Endothelial cell of umbilical vein (primary cell): ENCODE results near the gene HDAC4. TPM values are rescaled to one million over a fixed set of nuclear protein-coding genes. Genes with fewer than 3 reads are reported as not detected.

Source experiments
- BruUV-seq: library from RNA; stranded (reverse); fragments of 400-500 nt; replicated peaks from 2 replicates; lab custom pipeline; 2021; lab: Mats Ljungman, UMichigan
- CTCF ChIA-PET: fragments of 300-600, 350-600 bp; sonication (Branson Sonifier 250); formaldehyde crosslinking; loops from one replicate; lab custom pipeline; 2021; ENCODE audit warnings: antibody characterized with exemption, inconsistent platforms; lab: Charles Lee
- POLR2A ChIA-PET: fragments of 300-600, 350-600 bp; sonication (Branson Sonifier 250); formaldehyde crosslinking; loops from one replicate; lab custom pipeline; 2021; ENCODE audit warnings: antibody characterized with exemption, inconsistent platforms; lab: Charles Lee
- DNase-seq: peaks from one replicate; pipeline ENCODE4 v3.0.0-alpha.2; 2011; ENCODE audit warnings: low read depth, low spot score
- FAIRE-seq: peaks from 2 replicates; lab custom pipeline; 2011; peaks lifted over from hg19 to GRCh38; lab: Jason Lieb, UNC
- H2AFZ ChIP-seq: 2 replicates; pipeline ENCODE4 v1.6.0; 2012; ENCODE audit warnings: low read depth, low read length, control low read depth, inconsistent platforms
- H3K27ac ChIP-seq: 2 replicates; pipeline ENCODE4 v1.5.1; 2011; ENCODE audit warnings: low read depth, mild to moderate bottlenecking, control low read depth, low read length, moderate library complexity; ENCODE audit not compliant: insufficient read depth
- H3K27me3 ChIP-seq, 2 experiments: 2 replicates each; pipeline versions ENCODE4 v1.6.0 to v1.6.1; 2011; ENCODE audit warnings: low read length in 2 of 2, mixed read lengths in 1 of 2; ENCODE audit not compliant: control insufficient read depth in 2 of 2, insufficient read depth in 2 of 2
- H3K36me3 ChIP-seq, 2 experiments: 2 replicates in 1 of 2; 3 replicates in 1 of 2; pipeline ENCODE4 v1.5.1; 2011; ENCODE audit warnings: low read length in 2 of 2, mild to moderate bottlenecking in 1 of 2, moderate library complexity in 1 of 2; ENCODE audit not compliant: control insufficient read depth in 2 of 2, insufficient read depth in 2 of 2; ENCODE audit errors: extremely low read depth in 1 of 2
- H3K4me1 ChIP-seq: 3 replicates; pipeline ENCODE4 v1.5.1; 2011; ENCODE audit warnings: mild to moderate bottlenecking, low read length; ENCODE audit not compliant: control insufficient read depth, insufficient read depth; ENCODE audit errors: extremely low read depth
- H3K4me2 ChIP-seq: 2 replicates; pipeline ENCODE4 v1.6.1; 2011; ENCODE audit warnings: low read length, control low read depth, mixed read lengths; ENCODE audit not compliant: insufficient read depth
- H3K4me3 ChIP-seq, 3 experiments: fragments of 200-600 bp in 1 of 3; sonication (generic), shearing (Covaris generic) in 1 of 3; replicated peaks in 1 of 3; 2 replicates each; pipeline ENCODE4 v1.5.1; 2011 to 2016; ENCODE audit warnings: control low read depth in 3 of 3, low read length in 3 of 3, mild to moderate bottlenecking in 2 of 3, inconsistent platforms in 1 of 3, low read depth in 1 of 3, moderate library complexity in 1 of 3; ENCODE audit not compliant: insufficient read depth in 1 of 3
- H3K79me2 ChIP-seq: 2 replicates; pipeline ENCODE4 v1.6.0; 2012; ENCODE audit warnings: low read length, inconsistent platforms; ENCODE audit not compliant: control insufficient read depth, insufficient read depth
- H3K9ac ChIP-seq: replicated peaks from 2 replicates; pipeline ENCODE3; 2011; ENCODE audit warnings: low read length, control low read depth; ENCODE audit not compliant: insufficient read depth; ENCODE audit errors: extremely low read depth
- H3K9me1 ChIP-seq: replicated peaks from 3 replicates; pipeline ENCODE4 v1.6.0; 2011; ENCODE audit warnings: mild to moderate bottlenecking, low read length; ENCODE audit not compliant: control insufficient read depth, insufficient read depth; ENCODE audit errors: extremely low read depth
- H3K9me3 ChIP-seq: replicated peaks from 2 replicates; pipeline ENCODE4 v1.5.1; 2012; ENCODE audit warnings: low read length, inconsistent platforms; ENCODE audit not compliant: control insufficient read depth, insufficient read depth
- H4K20me1 ChIP-seq: replicated peaks from 2 replicates; pipeline ENCODE3; 2011; ENCODE audit warnings: mild to moderate bottlenecking, low read length; ENCODE audit not compliant: control insufficient read depth, insufficient read depth; ENCODE audit errors: extremely low read depth
- EZH2 ChIP-seq: IDR thresholded peaks from 2 replicates; pipeline ENCODE4 v1.6.1; 2012; ENCODE audit warnings: borderline replicate concordance, low read depth, mild to moderate bottlenecking, moderate library complexity, low read length, inconsistent platforms; ENCODE audit not compliant: severe bottlenecking
- FOS ChIP-seq: IDR thresholded peaks from 2 replicates; pipeline ENCODE4 v1.6.1; 2011; ENCODE audit warnings: mild to moderate bottlenecking, low read length, moderate library complexity, borderline replicate concordance; ENCODE audit not compliant: insufficient read depth
- GATA2 ChIP-seq: IDR thresholded peaks from 2 replicates; pipeline ENCODE4 v1.7.0; 2011; ENCODE audit warnings: low read depth, mild to moderate bottlenecking, moderate library complexity, mixed read lengths, low read length; ENCODE audit not compliant: insufficient read length, insufficient read depth
- JUN ChIP-seq: IDR thresholded peaks from 2 replicates; pipeline ENCODE4 v1.6.1; 2011; ENCODE audit warnings: borderline replicate concordance, low read depth; ENCODE audit not compliant: insufficient read length, insufficient read depth
- MYC ChIP-seq: IDR thresholded peaks from one replicate; pipeline ENCODE4 v1.6.1; 2011; ENCODE audit warnings: mild to moderate bottlenecking, low read depth, low read length
- POLR2A ChIP-seq: IDR thresholded peaks from 2 replicates; pipeline ENCODE4 v1.6.1; 2012; ENCODE audit warnings: low read depth, mild to moderate bottlenecking, control low read depth, low read length
- POLR2AphosphoS5 ChIP-seq: IDR thresholded peaks from 2 replicates; pipeline ENCODE4 v1.6.1; 2012; ENCODE audit warnings: low read depth, mild to moderate bottlenecking, control low read depth, low read length, moderate library complexity; ENCODE audit not compliant: insufficient read depth
- dilution Hi-C: fragments of 300-500 bp; cut with MboI; formaldehyde crosslinking; loops from one replicate; pipeline ENCODE4 v1.15.0; 2019; ENCODE audit warnings: low sequenced_read_pairs; ENCODE audit not compliant: extremely low pct_ligation_motif_present
- intact Hi-C: fragments of 100-400 bp; cut with micrococcal nuclease; formaldehyde crosslinking; loops from one replicate; pipeline ENCODE4 v1.10.0; 2022
- polyA plus RNA-seq, 4 experiments: library from polyadenylated mRNA; depleted of rRNA in 3 of 4; stranded (reverse) in 3 of 4; unstranded in 1 of 4; fragments of >200 nt; gene quantifications; 2 replicates each; pipeline versions ENCODE4 v1.2.1 to v1.2.3, GENCODE V29; 2011 to 2012; ENCODE audit warnings: missing spikeins in 1 of 4
- total RNA-seq: library from RNA; stranded (reverse); gene quantifications from 2 replicates; pipeline ENCODE4 v1.2.3, GENCODE V29; 2021
- TF ChIP-seq, protein P1 (sequence below): IDR thresholded peaks from 2 replicates; pipeline ENCODE4 v1.6.1; 2011; ENCODE audit not compliant: insufficient read depth, insufficient read length
- TF ChIP-seq, protein P2 (sequence below), 2 donors: IDR thresholded peaks; 1 replicate in 1 of 2; 2 replicates in 1 of 2; pipeline ENCODE4 v1.5.1; 2011; ENCODE audit warnings: low read length in 2 of 2, mild to moderate bottlenecking in 2 of 2, moderate library complexity in 2 of 2, control low read depth in 1 of 2, inconsistent platforms in 1 of 2, low read depth in 1 of 2; ENCODE audit not compliant: insufficient read depth in 1 of 2; ENCODE audit errors: extremely low read depth in 1 of 2

The HDAC4 gene
- total and polyA plus RNA-seq, 2 donors (not counting 3 experiments of a cell fraction or from before 2014, with no cell fraction given), result 13.4 to 33.0 TPM

GRCh38 chr2:239211396-239212094, 189.3 kb downstream of the HDAC4 start:
- Histone ChIP-seq H3K9me1 (no peaks in the 10 kb centered on the region), H4K20me1 (no peaks in the 10 kb centered on the region), H3K4me1 (peaks cover 1% of the 10 kb centered on the region), H3K36me3 (no peaks in the 10 kb centered on the region), H3K4me2 (no peak overlapping the region), H3K4me3 (no peak overlapping the region), H3K27ac (no peak overlapping the region), H3K27me3 (no peaks in the 10 kb centered on the region), H2AFZ (no peak overlapping the region), H3K9ac (no peak overlapping the region), H3K79me2 (no peaks in the 10 kb centered on the region), H3K9me3 (no peaks in the 10 kb centered on the region)
- no TSS peak for BruUV-seq
- dilution Hi-C loops, result no loop called here
- FAIRE-seq (no peak), DNase-seq (no peak)
- TF ChIP-seq MYC (no peak), FOS (no peak), POLR2AphosphoS5 (no peak)
- TF ChIP-seq, protein P1, sequence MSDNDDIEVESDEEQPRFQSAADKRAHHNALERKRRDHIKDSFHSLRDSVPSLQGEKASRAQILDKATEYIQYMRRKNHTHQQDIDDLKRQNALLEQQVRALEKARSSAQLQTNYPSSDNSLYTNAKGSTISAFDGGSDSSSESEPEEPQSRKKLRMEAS, result no peak
- intact Hi-C loops, result no loop called here
- POLR2A ChIA-PET, result no interaction called here
- CTCF ChIA-PET, result no interaction called here

- no peaks in the 10 kb centered on the region for H3K4me1 ChIP-seq
- H3K27me3 ChIP-seq, result no peaks in the 10 kb centered on the region
- FAIRE-seq (no peak), DNase-seq (no peak)
- intact Hi-C loops (loop anchor here (5.0 kb wide), 1 partner anchor 788 kb away; no protein-coding TSS in a partner anchor), dilution Hi-C loops (no loop called here)
- POLR2A ChIA-PET, result no interaction called here
- TF ChIP-seq JUN, result no peak
- no peak for TF ChIP-seq GATA2
- no peak for TF ChIP-seq POLR2A
- no peak for TF ChIP-seq FOS
- no peak for TF ChIP-seq POLR2AphosphoS5
- TF ChIP-seq, protein P2, sequence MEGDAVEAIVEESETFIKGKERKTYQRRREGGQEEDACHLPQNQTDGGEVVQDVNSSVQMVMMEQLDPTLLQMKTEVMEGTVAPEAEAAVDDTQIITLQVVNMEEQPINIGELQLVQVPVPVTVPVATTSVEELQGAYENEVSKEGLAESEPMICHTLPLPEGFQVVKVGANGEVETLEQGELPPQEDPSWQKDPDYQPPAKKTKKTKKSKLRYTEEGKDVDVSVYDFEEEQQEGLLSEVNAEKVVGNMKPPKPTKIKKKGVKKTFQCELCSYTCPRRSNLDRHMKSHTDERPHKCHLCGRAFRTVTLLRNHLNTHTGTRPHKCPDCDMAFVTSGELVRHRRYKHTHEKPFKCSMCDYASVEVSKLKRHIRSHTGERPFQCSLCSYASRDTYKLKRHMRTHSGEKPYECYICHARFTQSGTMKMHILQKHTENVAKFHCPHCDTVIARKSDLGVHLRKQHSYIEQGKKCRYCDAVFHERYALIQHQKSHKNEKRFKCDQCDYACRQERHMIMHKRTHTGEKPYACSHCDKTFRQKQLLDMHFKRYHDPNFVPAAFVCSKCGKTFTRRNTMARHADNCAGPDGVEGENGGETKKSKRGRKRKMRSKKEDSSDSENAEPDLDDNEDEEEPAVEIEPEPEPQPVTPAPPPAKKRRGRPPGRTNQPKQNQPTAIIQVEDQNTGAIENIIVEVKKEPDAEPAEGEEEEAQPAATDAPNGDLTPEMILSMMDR (IDR thresholded peaks at IDR 0.05; ENCODE audit: extremely low read depth in 1 of 2, insufficient read depth in 1 of 2, low read depth in 1 of 2, low read length in 2 of 2), result no peak
- TF ChIP-seq MYC, result no peak
- TF ChIP-seq, protein P1, result no peak
- TF ChIP-seq EZH2, result no peak
- H4K20me1 ChIP-seq, result no peaks in the 10 kb centered on the region
- H3K4me3 ChIP-seq, result no peak overlapping the region
- CTCF ChIA-PET, result no interaction called here
- H2AFZ ChIP-seq, result no peak overlapping the region
- H3K4me2 ChIP-seq, result no peak overlapping the region
- no peak overlapping the region for H3K27ac ChIP-seq
- H3K9me3 ChIP-seq, result no peaks in the 10 kb centered on the region
- no peaks in the 10 kb centered on the region for H3K36me3 ChIP-seq
- no peak overlapping the region for H3K9ac ChIP-seq
- no peaks in the 10 kb centered on the region for H3K9me1 ChIP-seq
- no TSS peak for BruUV-seq
- no peaks in the 10 kb centered on the region for H3K79me2 ChIP-seq
These were observed 191.0 kb downstream of the HDAC4 start for GRCh38 chr2:239209783-239210182.
